HepG2 (cell line): Measurements from ENCODE around the gene EYA3. TPM values are rescaled to one million over a fixed set of nuclear protein-coding genes. Genes with fewer than 3 reads are reported as not detected.

ENCODE experiments used
- ATAC-seq: fragments of 200-7000 bp; cut with Tn5 transposase; 3 replicates; pipeline ENCODE4 v1.9.1; 2020; ENCODE audit warnings: mild to moderate bottlenecking, moderate library complexity
- BruUV-seq: library from RNA; stranded (reverse); fragments of 400-500 nt; replicated peaks from 2 replicates; lab custom pipeline; 2021; lab: Mats Ljungman, UMichigan
- CTCF ChIA-PET: fragments of 300-600 bp; formaldehyde crosslinking; extraction: SDS; loops from one replicate; lab custom pipeline; 2021; ENCODE audit warnings: low total read pairs, inconsistent platforms, low intra/inter-chr PET ratio; lab: Yijun Ruan, JAX
- POLR2A ChIA-PET: fragments of 350-600 bp; sonication (Branson Sonifier 250); formaldehyde crosslinking; loops from one replicate; lab custom pipeline; 2020; ENCODE audit warnings: antibody characterized with exemption, inconsistent platforms; lab: Yijun Ruan, JAX
- DNase-seq: peaks from one replicate; pipeline ENCODE4 v3.0.0-alpha.2; 2015; ENCODE audit warnings: low spot score
- FAIRE-seq: peaks from 3 replicates; lab custom pipeline; 2011; peaks lifted over from hg19 to GRCh38; lab: Jason Lieb, UNC
- H2AFZ ChIP-seq: one replicate; pipeline ENCODE4 v1.6.1; 2011; ENCODE audit warnings: low read length, inconsistent platforms
- H3K27ac ChIP-seq: fragments of 300-600 bp; 3 replicates; pipeline ENCODE4 v1.8.0; 2011; ENCODE audit warnings: mixed run types, mild to moderate bottlenecking, mixed read lengths, low read length, inconsistent platforms; ENCODE audit not compliant: insufficient read depth; ENCODE audit errors: extremely low read length
- H3K27me3 ChIP-seq, 2 experiments: fragments of 200-600 bp in 1 of 2; 2 replicates in 1 of 2; 3 replicates in 1 of 2; pipeline versions ENCODE4 v1.6.0 to v1.8.0; 2011; ENCODE audit warnings: low read length in 2 of 2, mild to moderate bottlenecking in 2 of 2, moderate library complexity in 2 of 2, inconsistent platforms in 1 of 2; ENCODE audit not compliant: insufficient read depth in 2 of 2, control insufficient read depth in 1 of 2
- H3K36me3 ChIP-seq, 2 experiments: fragments of 200-600 bp in 1 of 2; replicated peaks in 1 of 2; 2 replicates in 1 of 2; 3 replicates in 1 of 2; pipeline versions ENCODE4 v1.5.1 to v1.8.0; 2011; ENCODE audit warnings: low read length in 2 of 2, inconsistent platforms in 1 of 2; ENCODE audit not compliant: insufficient read depth in 2 of 2, control insufficient read depth in 1 of 2
- H3K4me1 ChIP-seq: 2 replicates; pipeline ENCODE4 v1.5.1; 2012; ENCODE audit warnings: low read length, inconsistent platforms; ENCODE audit not compliant: insufficient read depth
- H3K4me2 ChIP-seq: 2 replicates; pipeline ENCODE4 v1.6.0; 2011; ENCODE audit warnings: low read depth, low read length, inconsistent platforms
- H3K4me3 ChIP-seq, 3 experiments: fragments of 200-600 bp in 1 of 3; sonication (generic), shearing (Covaris generic) in 1 of 3; replicated peaks in 1 of 3; 2 replicates each; pipeline ENCODE4 v1.5.1; 2011 to 2016; ENCODE audit warnings: low read length in 3 of 3, inconsistent platforms in 2 of 3, low read depth in 2 of 3, mild to moderate bottlenecking in 2 of 3, control low read depth in 1 of 3, mixed read lengths in 1 of 3; ENCODE audit not compliant: insufficient read depth in 1 of 3
- H3K79me2 ChIP-seq: one replicate; pipeline ENCODE4 v1.6.1; 2011; ENCODE audit warnings: low read length, inconsistent platforms; ENCODE audit not compliant: insufficient read depth
- H3K9ac ChIP-seq: 2 replicates; pipeline ENCODE4 v1.6.0; 2011; ENCODE audit warnings: mild to moderate bottlenecking, low read depth, low read length, inconsistent platforms; ENCODE audit not compliant: insufficient read depth
- H3K9me3 ChIP-seq: 2 replicates; pipeline ENCODE4 v1.5.1; 2012; ENCODE audit warnings: mild to moderate bottlenecking, low read length
- H4K20me1 ChIP-seq: 2 replicates; pipeline ENCODE4 v1.6.0; 2011; ENCODE audit warnings: inconsistent platforms, mild to moderate bottlenecking, low read length, moderate library complexity; ENCODE audit not compliant: insufficient read depth
- IKZF1 ChIP-seq: fragments of 450-650 bp; IDR thresholded peaks from 2 replicates; pipeline ENCODE4 v1.7.1; 2016
- IRF2 ChIP-seq: IDR thresholded peaks from 2 replicates; pipeline ENCODE4 v1.6.1; 2018; ENCODE audit warnings: missing genetic modification reagents, missing compliant biosample characterization
- MIER3 ChIP-seq: IDR thresholded peaks from 2 replicates; pipeline ENCODE4 v1.6.1; 2016; ENCODE audit warnings: missing compliant biosample characterization, borderline replicate concordance
- MTA3 ChIP-seq: sonication (generic); formaldehyde crosslinking; IDR thresholded peaks from 2 replicates; pipeline ENCODE4 v1.4.0; 2020; ENCODE audit warnings: missing genetic modification reagents
- TGIF2 ChIP-seq: IDR thresholded peaks from 2 replicates; pipeline ENCODE4 v1.6.1; 2016; ENCODE audit warnings: control low read depth, missing compliant biosample characterization
- U2AF2 ChIP-seq: fragments of 200-400 bp; formaldehyde crosslinking; IDR thresholded peaks from 2 replicates; pipeline ENCODE4 v1.6.1; 2017; ENCODE audit warnings: low read depth, mild to moderate bottlenecking, low read length
- XRCC5 ChIP-seq: fragments of 200-400 bp; formaldehyde crosslinking; optimal IDR thresholded peaks from 2 replicates; pipeline ENCODE3; 2017; ENCODE audit warnings: mild to moderate bottlenecking, low read length
- ZBTB4 ChIP-seq: sonication (generic); formaldehyde crosslinking; IDR thresholded peaks from 2 replicates; pipeline ENCODE4 v1.4.0; 2020; ENCODE audit warnings: missing genetic modification reagents, mild to moderate bottlenecking, borderline replicate concordance
- ZFP37 ChIP-seq: sonication (generic); formaldehyde crosslinking; IDR thresholded peaks from 2 replicates; pipeline ENCODE4 v1.4.0; 2020; ENCODE audit warnings: missing genetic modification reagents, borderline replicate concordance
- ZNF275 ChIP-seq: sonication (generic); formaldehyde crosslinking; IDR thresholded peaks from 2 replicates; pipeline ENCODE4 v1.8.0; 2022; ENCODE audit warnings: missing genetic modification reagents, mild to moderate bottlenecking, inconsistent platforms, borderline replicate concordance
- ZNF30 ChIP-seq: sonication (generic); formaldehyde crosslinking; IDR thresholded peaks from 2 replicates; pipeline ENCODE4 v1.5.0; 2020; ENCODE audit warnings: mild to moderate bottlenecking, missing genetic modification reagents
- ZNF367 ChIP-seq: sonication (generic); formaldehyde crosslinking; IDR thresholded peaks from 2 replicates; pipeline ENCODE4 v1.4.0; 2020; ENCODE audit warnings: missing genetic modification reagents, borderline replicate concordance
- ZNF7 ChIP-seq: IDR thresholded peaks from 2 replicates; pipeline ENCODE4 v1.6.1; 2016; ENCODE audit warnings: missing biosample characterization, missing genetic modification reagents
- ZNF768 ChIP-seq: sonication (generic); formaldehyde crosslinking; IDR thresholded peaks from 2 replicates; pipeline ENCODE4 v1.4.0; 2020; ENCODE audit warnings: missing genetic modification reagents
- ZNF841 ChIP-seq: sonication (generic); formaldehyde crosslinking; IDR thresholded peaks from 2 replicates; pipeline ENCODE4 v1.8.1; 2023; ENCODE audit warnings: missing genetic modification reagents, borderline replicate concordance
- ZNF891 ChIP-seq: sonication (generic); formaldehyde crosslinking; IDR thresholded peaks from 2 replicates; pipeline ENCODE4 v1.5.0; 2020; ENCODE audit warnings: mild to moderate bottlenecking, missing genetic modification reagents
- WGBS: methylation state at CpG from one replicate; pipeline ENCODE4 v1.1.6; 2017; ENCODE audit warnings: low lambda C conversion rate; 5-methylcytosine and 5-hydroxymethylcytosine counted together
- in situ Hi-C: cut with HindIII; loops from 2 replicates; pipeline ENCODE4 v1.10.0; 2017; ENCODE audit warnings: low pct_unique_long_range_greater_than_20kb; ENCODE audit not compliant: extremely low pct_ligation_motif_present
- intact Hi-C: fragments of 100-400 bp; cut with micrococcal nuclease; formaldehyde crosslinking; loops from one replicate; pipeline ENCODE4 v1.10.0; 2022; ENCODE audit not compliant: unreplicated experiment
- polyA plus RNA-seq, 8 experiments: library from polyadenylated mRNA; depleted of rRNA in 3 of 8; stranded (reverse) in 7 of 8; unstranded in 1 of 8; fragments of >200 nt; fragmentation: Illumina TruSeq in 4 of 8; extraction: Trizol in 4 of 8; gene quantifications; 2 replicates each; pipeline versions ENCODE4 v1.2.1 to v1.2.3, GENCODE V29; 2011 to 2016; ENCODE audit warnings: low read depth in 4 of 8, missing spikeins in 1 of 8, mixed read lengths in 1 of 8; ENCODE audit not compliant: insufficient read depth in 1 of 8
- total RNA-seq, 5 experiments: library from RNA; depleted of rRNA; stranded (reverse); fragments of >200 nt; fragmentation: Illumina TruSeq; extraction: Trizol; gene quantifications; 2 replicates each; pipeline ENCODE4 v1.2.3, GENCODE V29; 2016; ENCODE audit warnings: low read depth in 1 of 5
- TF ChIP-seq, protein P1 (sequence below): sonication (generic); formaldehyde crosslinking; IDR thresholded peaks from 2 replicates; pipeline ENCODE4 v1.4.0; 2020; ENCODE audit warnings: mild to moderate bottlenecking, missing genetic modification reagents
- TF ChIP-seq, protein P2 (sequence below): sonication (generic); formaldehyde crosslinking; IDR thresholded peaks from 2 replicates; pipeline ENCODE4 v1.5.1; 2020; ENCODE audit warnings: mild to moderate bottlenecking, missing genetic modification reagents, borderline replicate concordance

EYA3 gene
- total and polyA plus RNA-seq, 2 of the 13 experiments (the other 11 are each of a cell fraction or from before 2014, with no cell fraction given): 13.9 to 19.7 TPM

- H3K9ac ChIP-seq: no peak overlapping the region
- DNase-seq: no peak
- POLR2A ChIA-PET: no interaction called here
Measured at GRCh38 chr1:27967884-27968466, 120.4 kb downstream of the EYA3 start.

More at GRCh38 chr1:27967884-27968466, 120.4 kb downstream of the EYA3 start:
- CTCF ChIA-PET: no interaction called here
- intact Hi-C loops: no loop called here
- Histone ChIP-seq H3K4me2 (no peak overlapping the region), H2AFZ (no peak overlapping the region), H3K27me3 (no peaks in the 10 kb centered on the region), H4K20me1 (no peaks in the 10 kb centered on the region), H3K27ac (no peak overlapping the region), H3K4me3 (no peak overlapping the region), H3K9me3 (no peaks in the 10 kb centered on the region), H3K4me1 (no peaks in the 10 kb centered on the region), H3K79me2 (no peaks in the 10 kb centered on the region), H3K36me3 (peaks cover 5 to 8% of the 10 kb centered on the region in 2 experiments; a peak in 4 of 5 replicates)
- TF ChIP-seq ZNF275 (CRISPR knock-in tag): no peak
- no peak for TF ChIP-seq ZNF367 (CRISPR knock-in tag)
- TF ChIP-seq ZBTB4 (CRISPR knock-in tag): no peak
- TF ChIP-seq, protein P1, sequence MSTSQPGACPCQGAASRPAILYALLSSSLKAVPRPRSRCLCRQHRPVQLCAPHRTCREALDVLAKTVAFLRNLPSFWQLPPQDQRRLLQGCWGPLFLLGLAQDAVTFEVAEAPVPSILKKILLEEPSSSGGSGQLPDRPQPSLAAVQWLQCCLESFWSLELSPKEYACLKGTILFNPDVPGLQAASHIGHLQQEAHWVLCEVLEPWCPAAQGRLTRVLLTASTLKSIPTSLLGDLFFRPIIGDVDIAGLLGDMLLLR (CRISPR knock-in tag): no peak
- no peak for TF ChIP-seq ZNF768 (CRISPR knock-in tag)
- TF ChIP-seq MTA3 (CRISPR knock-in tag): no peak
- TF ChIP-seq TGIF2 (CRISPR knock-in tag): no peak
- no peak for TF ChIP-seq ZNF30 (CRISPR knock-in tag)
- no peak for TF ChIP-seq U2AF2
- no peak for TF ChIP-seq ZNF841 (CRISPR knock-in tag)
- no peak for TF ChIP-seq IRF2 (CRISPR knock-in tag)
- no peak for TF ChIP-seq XRCC5
- no peak for TF ChIP-seq MIER3 (CRISPR knock-in tag)
- TF ChIP-seq IKZF1: no peak
- TF ChIP-seq ZFP37: no peak
- TF ChIP-seq, protein P2, sequence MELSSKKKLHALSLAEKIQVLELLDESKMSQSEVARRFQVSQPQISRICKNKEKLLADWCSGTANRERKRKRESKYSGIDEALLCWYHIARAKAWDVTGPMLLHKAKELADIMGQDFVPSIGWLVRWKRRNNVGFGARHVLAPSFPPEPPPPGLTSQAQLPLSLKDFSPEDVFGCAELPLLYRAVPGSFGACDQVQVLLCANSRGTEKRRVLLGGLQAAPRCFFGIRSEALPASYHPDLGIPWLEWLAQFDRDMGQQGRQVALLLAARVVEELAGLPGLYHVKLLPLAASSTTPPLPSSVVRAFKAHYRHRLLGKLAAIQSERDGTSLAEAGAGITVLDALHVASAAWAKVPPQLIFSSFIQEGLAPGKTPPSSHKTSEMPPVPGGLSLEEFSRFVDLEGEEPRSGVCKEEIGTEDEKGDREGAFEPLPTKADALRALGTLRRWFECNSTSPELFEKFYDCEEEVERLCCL: no peak
- no peak for TF ChIP-seq ZNF891 (CRISPR knock-in tag)
- TF ChIP-seq ZNF7: no peak
- in situ Hi-C loops: no loop called here
- no peak for FAIRE-seq
- BruUV-seq: no TSS peak
- no peak for ATAC-seq
- 93% methylated on average over 4 of the region's 4 CpGs for WGBS
